Stimulated activated naive CD4-positive, alpha-beta T cell (primary cell): ENCODE measurements around the gene SNRNP48.

ENCODE experiments used
- DNase-seq, 6 experiments: peaks; one replicate each; lab custom pipeline; 2025; lab: John Stamatoyannopoulos, UW

Gene SNRNP48

DNA sequence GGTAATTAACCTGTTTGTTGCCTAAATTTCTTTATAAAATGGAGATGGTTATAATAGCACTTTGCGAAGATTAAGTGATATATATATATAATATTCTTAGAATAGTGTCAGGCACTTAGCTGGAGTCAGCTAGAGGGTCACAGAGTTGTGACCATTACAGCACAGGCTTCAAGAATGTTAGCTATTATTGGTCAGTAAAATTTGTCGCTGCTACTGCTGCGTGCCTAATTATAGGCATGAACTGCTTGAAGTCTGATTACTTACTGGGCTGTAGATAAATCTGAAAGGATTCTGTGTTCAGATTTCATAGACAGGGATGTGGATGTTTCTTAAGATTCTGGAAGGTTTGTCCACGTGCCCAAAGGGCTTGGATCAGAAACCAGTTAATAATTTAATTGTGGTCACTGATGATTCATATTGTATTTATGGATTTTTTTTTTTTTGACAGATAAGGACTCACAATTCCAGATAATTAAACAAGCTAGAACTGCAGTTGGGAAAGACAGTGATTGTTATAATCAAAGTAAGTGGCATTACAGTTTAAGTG lies 4.7 kb downstream of the SNRNP48 start:
- DNase-seq = no peak

- DNase-seq = no peak
These were observed 14.0 kb downstream of the SNRNP48 start for GRCh38 chr6:7604003-7604402.

DNA sequence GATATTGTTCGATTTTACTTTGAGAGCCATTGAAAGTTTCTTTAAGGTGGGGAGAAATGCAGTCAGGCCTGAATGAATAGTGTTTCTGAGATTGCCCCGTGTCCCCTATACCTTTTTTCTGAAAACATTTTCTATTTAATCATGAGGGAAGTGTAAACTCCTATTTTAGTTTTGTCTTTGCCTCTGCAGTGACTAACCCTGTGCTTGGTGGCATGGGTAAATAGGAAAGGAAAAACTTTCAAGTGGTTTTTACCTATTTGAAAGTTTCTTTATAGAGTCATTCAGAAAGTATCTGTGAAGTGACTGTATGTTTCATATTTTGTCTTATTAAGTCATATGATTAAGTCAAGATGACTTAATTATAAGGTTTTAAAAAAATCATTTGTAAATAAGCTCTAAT lies 14.5 kb downstream of the SNRNP48 start:
- no peak for DNase-seq

DNA sequence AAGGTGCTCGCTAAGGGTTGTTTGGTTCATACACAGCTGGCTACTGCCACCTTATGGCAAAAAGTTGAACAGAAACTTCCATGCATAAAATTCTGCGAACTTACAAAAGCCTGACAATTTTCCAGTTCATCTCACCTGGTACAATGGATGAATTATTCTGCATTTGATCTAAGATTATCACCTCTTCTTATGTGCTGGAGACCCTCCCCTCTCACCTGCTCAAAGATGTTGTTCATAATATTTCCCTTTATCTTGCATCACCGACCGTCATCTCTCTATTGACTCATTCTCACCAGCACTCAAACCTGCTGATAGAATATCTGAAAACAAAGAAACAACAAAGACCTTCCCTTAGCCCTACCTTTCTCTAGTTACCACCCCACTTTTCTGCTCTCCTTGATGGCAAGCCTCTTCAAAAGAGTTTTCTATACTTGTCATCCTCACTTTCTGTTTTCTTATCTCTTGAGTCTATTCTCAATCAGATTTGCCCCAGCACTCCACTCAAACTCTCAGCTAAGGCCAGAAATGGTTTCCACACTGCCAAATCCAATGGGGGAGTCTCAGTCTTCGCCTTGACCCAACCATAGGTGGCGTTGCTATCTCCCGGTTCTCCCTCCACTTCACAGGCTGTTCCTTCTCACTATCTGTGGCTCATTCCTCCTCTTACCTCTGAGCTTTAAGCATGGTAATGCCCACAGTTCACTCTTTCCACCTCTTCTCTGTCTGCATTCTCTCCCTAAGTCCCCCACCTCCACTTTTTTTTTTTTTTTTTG lies 25.8 kb downstream of the SNRNP48 start:
- peak in 4 of 6 experiments; percentile 7 to 46 (median 23) for DNase-seq

GRCh38 chr6:7617801-7618764 lies 28.1 kb downstream of the SNRNP48 start:
- no peak for DNase-seq

- no peak for DNase-seq
These were observed 31.8 kb downstream of the SNRNP48 start for GRCh38 chr6:7621761-7622160.

- no peak for DNase-seq
These were observed 35.1 kb downstream of the SNRNP48 start for GRCh38 chr6:7624796-7625710.

DNA sequence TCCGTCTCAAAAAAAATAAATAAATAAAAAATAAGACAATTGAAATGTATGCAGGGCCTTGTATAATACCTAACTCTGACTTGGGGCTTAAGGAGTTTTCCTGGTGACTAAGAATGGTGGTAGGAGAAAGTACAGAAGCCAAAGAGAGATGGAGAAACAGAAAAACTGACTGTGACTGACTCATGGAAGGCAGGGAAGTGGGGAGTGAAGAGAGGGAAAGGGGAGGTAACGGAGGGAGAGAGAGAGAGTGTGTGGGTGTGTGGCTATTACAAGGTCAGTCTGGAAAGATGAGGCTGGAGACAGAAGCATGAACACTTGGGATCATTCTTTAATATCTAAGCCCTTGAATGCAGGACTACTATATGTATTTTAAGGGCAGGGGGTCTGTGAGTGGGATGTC lies 38.5 kb downstream of the SNRNP48 start:
- DNase-seq = no peak

DNA sequence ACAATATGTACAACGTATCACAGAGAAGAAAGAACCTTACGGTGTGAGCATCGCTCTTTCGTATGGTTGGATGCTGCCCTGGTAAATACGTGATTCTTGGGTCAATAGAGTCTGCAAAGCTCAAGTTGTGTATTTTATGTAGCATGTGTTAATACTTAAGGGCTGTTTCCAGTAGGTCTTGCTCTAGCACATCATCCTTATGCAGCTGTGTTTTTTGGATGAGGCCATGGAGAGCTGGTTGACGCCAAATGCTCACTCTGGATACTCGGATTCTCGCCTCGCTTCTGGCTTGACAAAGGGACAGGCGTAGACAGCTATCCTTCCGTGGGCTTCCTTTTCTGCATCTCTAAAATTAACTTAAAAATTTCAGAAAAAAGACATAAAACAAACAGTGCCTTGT lies 38.9 kb downstream of the SNRNP48 start:
- no peak for DNase-seq

- DNase-seq = no peak
These were observed 39.3 kb downstream of the SNRNP48 start for GRCh38 chr6:7629321-7629720.

GRCh38 chr6:7630792-7631191 lies 40.8 kb downstream of the SNRNP48 start:
- DNase-seq = no peak

GRCh38 chr6:7631466-7631865 lies 41.5 kb downstream of the SNRNP48 start:
- no peak for DNase-seq

- no peak for DNase-seq
These were observed 42.7 kb downstream of the SNRNP48 start for GRCh38 chr6:7632501-7633290.

- no peak for DNase-seq
These were observed 43.4 kb downstream of the SNRNP48 start for GRCh38 chr6:7633361-7633760.

DNA sequence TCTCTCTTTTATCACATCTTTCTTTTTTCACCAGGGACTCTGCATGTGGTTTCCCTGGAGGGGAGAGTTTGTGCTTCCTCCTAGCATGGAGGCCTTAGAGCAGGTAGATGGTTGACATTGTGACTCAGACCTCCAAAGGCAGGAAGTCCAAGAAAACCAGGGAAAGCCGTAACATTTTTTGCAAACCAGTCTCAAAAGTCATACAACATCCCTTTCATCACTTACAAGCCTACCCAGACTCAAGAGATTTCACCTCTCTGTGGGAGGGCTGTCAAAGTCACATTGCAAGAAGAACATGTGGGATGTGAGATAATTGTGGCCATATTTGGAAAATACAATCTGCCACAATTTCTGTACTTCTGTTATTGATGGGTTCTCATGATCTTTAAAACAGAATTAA lies 46.2 kb downstream of the SNRNP48 start:
- no peak for DNase-seq

DNA sequence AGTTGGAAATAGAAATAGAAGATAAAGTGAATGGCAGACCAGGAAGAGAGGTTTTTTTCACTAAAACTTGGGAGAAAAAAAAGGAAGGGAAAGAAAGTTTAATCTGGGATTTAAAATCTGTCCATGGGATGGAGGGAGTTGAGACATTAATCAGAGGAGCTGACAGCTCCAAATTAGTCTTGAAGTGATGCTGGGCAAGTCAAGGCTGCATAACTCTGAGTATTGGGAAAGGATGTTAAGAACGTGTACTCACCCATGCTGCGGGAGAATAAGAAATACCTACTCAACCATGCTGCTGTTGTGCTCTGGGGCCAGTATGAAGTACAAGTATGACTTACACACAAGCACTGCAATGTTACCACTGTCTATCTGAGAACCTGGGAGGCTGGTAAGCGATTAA lies 47.5 kb downstream of the SNRNP48 start:
- DNase-seq = no peak

- DNase-seq = no peak
These were observed 49.4 kb downstream of the SNRNP48 start for GRCh38 chr6:7639427-7639826.

DNA sequence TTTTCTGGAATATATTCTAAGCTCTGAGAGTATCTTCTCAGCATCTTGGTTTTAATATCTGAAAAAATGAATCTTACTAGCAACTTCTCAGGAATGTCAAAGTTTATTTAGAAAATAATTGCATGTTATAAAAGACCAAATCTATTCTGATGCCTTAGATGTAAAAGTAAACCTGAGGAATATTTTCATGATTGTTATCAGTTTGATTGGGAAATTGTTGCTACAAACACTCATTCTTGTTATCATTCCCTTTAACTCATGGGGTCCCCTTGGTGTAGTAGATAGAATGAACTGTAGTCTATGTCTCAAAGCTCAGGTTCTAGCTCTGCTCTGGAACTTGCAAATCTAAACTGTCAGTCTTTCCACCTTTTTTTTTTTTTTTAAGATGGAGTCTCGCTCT lies 50.0 kb downstream of the SNRNP48 start:
- DNase-seq = no peak

DNA sequence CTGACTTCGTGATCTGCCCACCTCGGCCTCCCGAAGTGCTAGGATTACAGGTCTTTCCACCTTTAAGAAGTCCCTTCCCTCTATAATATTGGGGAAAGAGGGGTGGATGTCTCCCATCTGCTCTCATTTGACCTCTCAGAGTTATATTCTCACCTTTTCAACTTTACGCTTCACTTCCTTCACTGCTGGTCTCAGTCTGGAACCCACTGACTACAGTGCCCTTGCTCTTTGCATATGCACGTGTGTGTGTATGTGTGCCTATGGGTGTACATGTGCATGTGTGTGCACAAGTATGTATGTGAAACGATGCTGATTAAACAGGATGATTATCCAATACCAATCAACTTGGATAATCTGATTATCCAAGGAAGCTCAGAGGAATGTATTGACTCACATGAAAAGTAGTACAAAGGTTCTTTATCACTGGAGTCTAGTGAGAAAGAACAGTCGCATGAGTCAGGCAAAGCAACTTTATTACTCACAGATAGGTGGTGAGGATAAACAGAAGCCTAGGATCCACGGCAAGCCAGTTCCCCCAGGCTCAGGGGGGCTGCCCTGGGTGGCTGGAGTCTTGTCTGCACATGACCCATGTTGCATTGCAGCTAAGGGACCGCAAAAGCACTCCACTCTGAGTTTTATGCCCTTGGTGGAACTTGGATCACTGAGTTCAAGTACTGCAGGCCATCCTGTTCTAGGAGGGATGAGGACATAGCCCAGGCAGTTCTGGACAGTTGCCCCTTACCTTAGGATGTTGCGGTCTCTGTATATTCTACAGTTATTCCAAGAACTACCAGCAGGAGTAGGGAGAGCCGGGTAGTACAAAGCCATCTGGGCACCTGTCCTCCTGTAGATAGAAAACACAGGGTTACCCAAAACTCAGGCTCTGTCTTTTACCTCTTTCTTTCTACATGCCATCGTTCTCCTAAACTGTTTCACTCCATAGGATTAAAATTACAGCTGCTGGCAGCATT lies 50.9 kb downstream of the SNRNP48 start:
- no peak for DNase-seq

DNA sequence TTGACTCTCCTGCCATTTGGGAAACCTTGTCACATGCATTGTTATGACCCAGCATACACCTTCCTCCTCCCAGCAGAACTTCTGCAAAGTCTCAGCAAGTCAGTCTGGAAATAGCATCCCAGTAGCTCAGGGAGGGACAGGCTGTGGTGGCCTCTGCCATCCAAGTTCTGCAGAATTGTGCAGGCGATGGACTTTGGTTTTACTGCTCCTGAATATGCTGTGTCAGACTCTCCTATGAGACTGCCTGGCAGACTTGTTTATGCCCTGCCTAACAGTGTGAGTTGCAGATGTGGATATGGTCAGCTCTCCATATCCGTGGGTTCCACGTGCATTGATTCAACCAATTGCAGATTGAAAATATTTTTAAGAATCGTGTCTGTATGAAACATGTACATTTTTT lies 52.8 kb downstream of the SNRNP48 start:
- no peak for DNase-seq
